MM.1S (cell line): ENCODE measurements around the gene HOXA6.

Experiments
- DNase-seq: peaks from one replicate; pipeline ENCODE4 v3.0.0-alpha.2; 2015
- H2AFZ ChIP-seq: fragments of 300-600 bp; sonication (generic); 2 replicates; pipeline ENCODE4 v1.6.0; 2016; ENCODE audit warnings: antibody characterized with exemption, low read length
- H3F3A ChIP-seq: fragments of 300-600 bp; sonication (generic); 2 replicates; pipeline ENCODE4 v1.6.1; 2016; ENCODE audit warnings: mild to moderate bottlenecking, antibody characterized with exemption, low read length, moderate library complexity, mixed read lengths; ENCODE audit not compliant: insufficient read depth
- H3K27ac ChIP-seq: fragments of 300-600 bp; sonication (generic); 2 replicates; pipeline ENCODE4 v1.5.1; 2016; ENCODE audit warnings: mild to moderate bottlenecking, low read length
- H3K27me3 ChIP-seq: fragments of 300-600 bp; sonication (generic); replicated peaks from 2 replicates; pipeline ENCODE4 v1.6.0; 2016; ENCODE audit warnings: low read length; ENCODE audit not compliant: insufficient read depth
- H3K36me3 ChIP-seq: fragments of 300-600 bp; sonication (generic); replicated peaks from 2 replicates; pipeline ENCODE4 v1.6.1; 2016; ENCODE audit warnings: mild to moderate bottlenecking, low read length, mixed read lengths; ENCODE audit not compliant: insufficient read depth
- H3K4me1 ChIP-seq: fragments of 300-600 bp; sonication (generic); 2 replicates; pipeline ENCODE4 v1.6.1; 2016; ENCODE audit warnings: low read length, mixed read lengths
- H3K4me2 ChIP-seq: fragments of 300-600 bp; sonication (generic); 2 replicates; pipeline ENCODE4 v1.6.0; 2016; ENCODE audit warnings: low read depth, low read length
- H3K4me3 ChIP-seq: fragments of 300-600 bp; sonication (generic); 2 replicates; pipeline ENCODE4 v1.5.1; 2016; ENCODE audit warnings: low read length, mixed read lengths
- H3K79me2 ChIP-seq: fragments of 300-600 bp; sonication (generic); 2 replicates; pipeline ENCODE4 v1.6.1; 2016; ENCODE audit warnings: mixed run types, low read length, mixed read lengths
- H3K9ac ChIP-seq: fragments of 300-600 bp; sonication (generic); 2 replicates; pipeline ENCODE4 v1.6.1; 2016; ENCODE audit warnings: low read length, mixed read lengths
- H3K9me2 ChIP-seq: fragments of 300-600 bp; sonication (generic); replicated peaks from 2 replicates; pipeline ENCODE4 v1.6.1; 2016; ENCODE audit warnings: mild to moderate bottlenecking, low read length, mixed read lengths; ENCODE audit not compliant: insufficient read depth
- H3K9me3 ChIP-seq: fragments of 300-600 bp; sonication (generic); replicated peaks from 2 replicates; pipeline ENCODE4 v1.6.1; 2016; ENCODE audit warnings: mild to moderate bottlenecking, low read length, mixed read lengths; ENCODE audit not compliant: insufficient read depth
- H4K20me1 ChIP-seq: fragments of 300-600 bp; sonication (generic); 2 replicates; pipeline ENCODE4 v1.6.1; 2016; ENCODE audit warnings: mild to moderate bottlenecking, low read length, moderate library complexity, mixed read lengths; ENCODE audit not compliant: insufficient read depth
- EZH2 ChIP-seq: fragments of 300-600 bp; sonication (generic); optimal IDR thresholded peaks from 2 replicates; pipeline ENCODE3; 2017; ENCODE audit warnings: low read depth, mild to moderate bottlenecking, antibody characterized with exemption, low read length, mixed read lengths
- EZH2phosphoT487 ChIP-seq: fragments of 300-600 bp; sonication (generic); IDR thresholded peaks from 2 replicates; pipeline ENCODE4 v1.6.1; 2018; ENCODE audit warnings: antibody characterized with exemption, low read length
- TF ChIP-seq, protein P1 (sequence below): fragments of 300-600 bp; sonication (generic); IDR thresholded peaks from 2 replicates; pipeline ENCODE4 v1.5.1; 2016; ENCODE audit warnings: antibody characterized with exemption, low read length, mixed read lengths

The HOXA6 gene

DNA sequence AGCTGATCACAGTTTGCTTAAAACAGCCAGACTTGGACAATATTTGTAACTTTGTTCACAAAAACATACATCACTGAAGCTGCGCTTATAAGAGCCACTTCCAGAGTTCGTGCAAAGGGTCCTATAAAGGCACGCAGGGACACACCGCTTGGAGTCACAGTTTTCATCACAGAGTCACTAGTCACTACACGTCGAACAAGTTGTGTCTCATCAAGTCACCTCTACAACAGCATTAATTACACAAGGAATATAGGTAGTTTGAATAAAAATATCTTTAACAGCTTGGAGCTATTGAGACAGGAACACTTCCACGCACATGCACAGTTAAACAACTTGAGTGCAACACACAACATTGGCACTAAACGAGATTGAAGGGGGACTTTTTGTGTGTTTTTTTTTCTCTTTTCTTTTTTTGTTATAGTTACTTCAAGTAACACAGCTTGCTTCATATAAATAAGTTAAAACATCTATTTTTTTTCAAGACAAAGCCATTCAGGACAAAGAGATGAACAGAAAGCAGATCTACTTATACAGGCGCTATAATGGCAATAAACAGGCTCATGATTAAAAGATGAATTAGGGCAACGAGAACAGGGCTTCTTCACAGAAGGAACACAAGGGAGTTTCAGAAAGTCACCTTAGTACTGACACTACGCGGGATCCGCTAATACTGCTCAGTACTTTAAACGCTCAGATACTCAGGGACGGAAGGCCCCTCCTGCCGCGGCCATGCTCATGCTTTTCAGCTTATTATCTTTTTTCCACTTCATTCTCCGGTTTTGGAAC is 6.2 kb downstream of the HOXA6 start:
- H3K4me1 ChIP-seq, result no peaks in the 10 kb centered on the region
- H3K9me2 ChIP-seq, result no peaks in the 10 kb centered on the region
- no peaks in the 10 kb centered on the region for H3K79me2 ChIP-seq
- no peaks in the 10 kb centered on the region for H4K20me1 ChIP-seq
- no peaks in the 10 kb centered on the region for H3K36me3 ChIP-seq
- H3K27me3 ChIP-seq, result peaks cover 2% of the 10 kb centered on the region; the same call in 1 of the 2 replicates
- H2AFZ ChIP-seq, result no peak overlapping the region
- H3F3A ChIP-seq, result no peaks in the 10 kb centered on the region
- no peak overlapping the region for H3K4me2 ChIP-seq
- no peak for DNase-seq
- H3K9ac ChIP-seq, result no peak overlapping the region
- no peak overlapping the region for H3K27ac ChIP-seq
- no peak for TF ChIP-seq EZH2
- TF ChIP-seq EZH2phosphoT487, result no peak
- TF ChIP-seq, protein P1, sequence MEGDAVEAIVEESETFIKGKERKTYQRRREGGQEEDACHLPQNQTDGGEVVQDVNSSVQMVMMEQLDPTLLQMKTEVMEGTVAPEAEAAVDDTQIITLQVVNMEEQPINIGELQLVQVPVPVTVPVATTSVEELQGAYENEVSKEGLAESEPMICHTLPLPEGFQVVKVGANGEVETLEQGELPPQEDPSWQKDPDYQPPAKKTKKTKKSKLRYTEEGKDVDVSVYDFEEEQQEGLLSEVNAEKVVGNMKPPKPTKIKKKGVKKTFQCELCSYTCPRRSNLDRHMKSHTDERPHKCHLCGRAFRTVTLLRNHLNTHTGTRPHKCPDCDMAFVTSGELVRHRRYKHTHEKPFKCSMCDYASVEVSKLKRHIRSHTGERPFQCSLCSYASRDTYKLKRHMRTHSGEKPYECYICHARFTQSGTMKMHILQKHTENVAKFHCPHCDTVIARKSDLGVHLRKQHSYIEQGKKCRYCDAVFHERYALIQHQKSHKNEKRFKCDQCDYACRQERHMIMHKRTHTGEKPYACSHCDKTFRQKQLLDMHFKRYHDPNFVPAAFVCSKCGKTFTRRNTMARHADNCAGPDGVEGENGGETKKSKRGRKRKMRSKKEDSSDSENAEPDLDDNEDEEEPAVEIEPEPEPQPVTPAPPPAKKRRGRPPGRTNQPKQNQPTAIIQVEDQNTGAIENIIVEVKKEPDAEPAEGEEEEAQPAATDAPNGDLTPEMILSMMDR, result no peak
- no peak overlapping the region for H3K4me3 ChIP-seq
- no peaks in the 10 kb centered on the region for H3K9me3 ChIP-seq

DNA sequence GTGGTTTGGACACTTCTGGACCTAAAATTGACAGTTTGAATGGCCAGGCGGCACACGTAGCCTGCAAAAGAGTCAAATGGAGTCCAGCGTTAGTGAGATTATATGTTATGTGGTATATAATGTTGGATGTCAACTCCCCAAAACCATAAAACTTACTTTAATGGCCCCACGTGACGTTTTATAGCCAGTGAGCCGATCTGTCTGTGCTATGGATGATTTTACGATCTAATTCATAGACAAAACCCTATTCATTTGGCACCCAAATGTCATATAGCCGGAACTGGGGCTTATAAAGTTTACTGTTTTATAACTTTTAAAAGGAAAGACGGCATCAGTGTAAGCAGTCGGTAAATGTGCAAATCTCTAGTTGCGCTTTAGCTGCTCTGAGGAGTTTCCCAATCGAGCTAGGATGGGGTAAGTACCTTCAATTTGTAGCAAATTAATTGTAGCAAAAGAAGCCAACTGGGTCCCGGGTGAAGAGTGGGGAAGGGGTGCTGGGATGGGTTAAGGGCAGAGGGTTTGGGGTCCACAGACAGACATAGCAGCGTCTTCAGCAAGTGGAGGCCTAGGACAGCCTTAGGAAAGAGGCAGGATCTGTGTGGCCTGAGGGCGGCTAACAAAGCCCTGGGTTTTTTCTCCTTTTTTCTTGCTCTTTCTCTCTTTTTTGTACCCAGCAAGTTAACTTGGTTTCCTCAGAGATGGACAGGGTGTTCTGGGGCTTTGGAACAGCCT is 7.3 kb downstream of the HOXA6 start:
- H3K9me3 ChIP-seq, result no peaks in the 10 kb centered on the region
- H3K4me3 ChIP-seq, result no peak overlapping the region
- no peaks in the 10 kb centered on the region for H3K4me1 ChIP-seq
- H3K36me3 ChIP-seq, result no peaks in the 10 kb centered on the region
- no peaks in the 10 kb centered on the region for H3F3A ChIP-seq
- DNase-seq, result no peak
- no peak overlapping the region for H3K27ac ChIP-seq
- no peaks in the 10 kb centered on the region for H3K79me2 ChIP-seq
- no peak overlapping the region for H3K4me2 ChIP-seq
- H4K20me1 ChIP-seq, result no peaks in the 10 kb centered on the region
- H3K9ac ChIP-seq, result no peak overlapping the region
- TF ChIP-seq, protein P1, result no peak
- no peak for TF ChIP-seq EZH2phosphoT487
- no peak for TF ChIP-seq EZH2
- H2AFZ ChIP-seq, result no peak overlapping the region
- H3K9me2 ChIP-seq, result no peaks in the 10 kb centered on the region
- no peaks in the 10 kb centered on the region for H3K27me3 ChIP-seq

DNA sequence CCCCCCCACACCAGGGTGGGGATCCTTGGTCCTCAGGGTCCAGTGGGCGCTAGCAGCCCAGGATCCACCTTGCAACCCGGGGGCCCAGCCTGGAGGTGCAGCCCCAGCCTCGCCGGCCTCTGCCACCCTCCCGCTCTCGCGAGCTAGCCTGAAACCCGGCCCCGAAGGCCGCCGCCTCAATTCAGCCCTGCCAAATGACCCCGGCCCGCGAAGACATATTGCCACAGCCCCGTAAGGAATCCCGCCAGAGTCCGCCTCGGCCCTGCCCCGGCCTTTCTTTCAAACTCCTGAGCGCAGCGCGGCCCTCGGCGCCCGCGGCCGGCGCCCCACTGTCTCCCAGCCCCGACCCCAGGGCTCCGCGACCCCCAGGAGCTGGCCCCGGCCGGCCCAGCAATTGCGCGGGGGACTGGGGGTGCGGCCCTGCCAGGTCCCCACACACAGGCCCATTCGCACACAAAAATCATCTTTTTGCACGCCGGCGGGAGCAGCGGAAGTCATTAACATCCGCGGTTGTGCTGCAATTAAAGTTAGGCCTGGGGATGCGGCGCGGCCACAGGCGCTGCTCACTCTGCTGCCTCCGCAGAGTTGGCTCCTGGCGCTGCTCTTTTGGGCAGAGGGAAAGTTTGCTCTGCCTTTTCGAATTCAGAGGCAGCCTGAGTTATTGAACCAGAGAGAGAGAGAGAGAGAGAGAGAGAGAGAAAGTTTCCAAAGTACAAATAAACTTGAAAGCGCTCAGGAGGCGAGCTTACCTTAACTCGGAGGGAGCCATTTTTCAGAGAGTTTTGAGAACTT is 8.0 kb downstream of the HOXA6 start:
- no peak overlapping the region for H3K27ac ChIP-seq
- H3F3A ChIP-seq, result no peaks in the 10 kb centered on the region
- TF ChIP-seq, protein P1, result no peak
- TF ChIP-seq EZH2phosphoT487, result no peak
- no peaks in the 10 kb centered on the region for H3K79me2 ChIP-seq
- H2AFZ ChIP-seq, result no peak overlapping the region
- H3K4me1 ChIP-seq, result no peaks in the 10 kb centered on the region
- no peak overlapping the region for H3K9ac ChIP-seq
- H3K9me2 ChIP-seq, result no peaks in the 10 kb centered on the region
- no peak for DNase-seq
- H3K27me3 ChIP-seq, result no peaks in the 10 kb centered on the region
- no peak overlapping the region for H3K4me3 ChIP-seq
- H4K20me1 ChIP-seq, result no peaks in the 10 kb centered on the region
- no peaks in the 10 kb centered on the region for H3K9me3 ChIP-seq
- H3K4me2 ChIP-seq, result no peak overlapping the region
- no peaks in the 10 kb centered on the region for H3K36me3 ChIP-seq
